Measurements from ENCODE around the gene TAF12. TPM values are rescaled to one million over a fixed set of nuclear protein-coding genes. Genes with fewer than 3 reads are reported as not detected.
A peak's percentile ranks its signal among the peaks of the same experiment; 100 is the strongest.

TAF12 gene
- total and polyA plus RNA-seq, 10 of the 15 experiments (the other 5 are each of a cell fraction or from before 2014, with no cell fraction given) = 18.3 to 43.3 (median 28.6) TPM

DNA sequence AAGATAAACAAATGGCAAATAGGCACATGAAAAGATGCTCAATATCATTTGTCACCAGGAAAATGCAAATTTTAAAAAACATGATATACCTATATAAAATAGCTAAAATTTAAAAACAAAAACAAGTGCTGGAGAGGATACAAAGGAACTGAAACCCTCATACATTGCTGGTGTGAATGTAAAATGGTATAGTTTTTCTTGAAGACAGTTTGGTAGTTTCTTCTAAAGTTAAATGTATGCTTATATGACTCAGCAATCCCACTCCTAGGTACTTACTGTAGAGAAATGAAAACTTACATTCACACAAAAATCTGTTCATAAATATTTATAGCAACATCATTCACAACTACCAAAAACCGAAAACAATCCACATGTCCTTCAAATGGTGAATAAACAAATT, 11.2 kb downstream of the TAF12 start (continued):
- TF ChIP-seq SPI1 (IDR thresholded peaks at IDR 0.05; ENCODE audit: borderline replicate concordance, insufficient read depth, low read depth, low read length) (peak; percentile 76), POLR2A (IDR thresholded peaks at IDR 0.05; ENCODE audit: low read depth, low read length) (no peak), RAD21 (IDR thresholded peaks at IDR 0.05; ENCODE audit: insufficient read depth, low read depth, low read length) (no peak), RUNX3 (IDR thresholded peaks at IDR 0.05; ENCODE audit: low read length) (0 out of 2 replicates have a peak, but pooled peaks have one; percentile 12), POLR2AphosphoS5 (IDR thresholded peaks at IDR 0.05; ENCODE audit: low read length) (no peak), TCF12 (IDR thresholded peaks at IDR 0.05; ENCODE audit: low read depth, low read length) (no peak), BRCA1 (IDR thresholded peaks at IDR 0.05; ENCODE audit: low read depth, low read length) (no peak), SP1 (IDR thresholded peaks at IDR 0.05; ENCODE audit: low read depth, low read length) (no peak), ZNF384 (IDR thresholded peaks at IDR 0.05; ENCODE audit: borderline replicate concordance, low read depth, low read length) (no peak), GATAD2B (conservative IDR thresholded peaks at IDR 0.05; ENCODE audit: low read depth) (no peak), TCF3 (IDR thresholded peaks at IDR 0.05; ENCODE audit: borderline replicate concordance, insufficient read depth, low read depth, low read length) (no peak), NR2F1 (conservative IDR thresholded peaks at IDR 0.05) (no peak), BACH1 (IDR thresholded peaks at IDR 0.05; ENCODE audit: borderline replicate concordance) (peak; percentile 78; the same call in 1 of the 2 replicates), ZBED1 (IDR thresholded peaks at IDR 0.05; ENCODE audit: borderline replicate concordance) (no peak), ATF7 (IDR thresholded peaks at IDR 0.05; ENCODE audit: low read depth) (peak; percentile 40; the same call in 1 of the 2 replicates), SRF (IDR thresholded peaks at IDR 0.05; ENCODE audit: low read depth in 2 of 2, low read length in 2 of 2) (no peak), EP300 (IDR thresholded peaks at IDR 0.05; ENCODE audit: borderline replicate concordance in 1 of 2, control insufficient read depth in 1 of 2, low read depth in 2 of 2, low read length in 2 of 2) (peak in 1 of 2 experiments; percentile 47; a peak in 2 of 4 replicates), ASH2L (IDR thresholded peaks at IDR 0.05; ENCODE audit: borderline replicate concordance, low read depth) (no peak), NFIC (IDR thresholded peaks at IDR 0.05; ENCODE audit: low read depth, low read length) (no peak), CREB1 (IDR thresholded peaks at IDR 0.05; ENCODE audit: low read depth) (no peak), SIX5 (IDR thresholded peaks at IDR 0.05; ENCODE audit: low read depth, low read length, severe bottlenecking) (no peak), KDM1A (IDR thresholded peaks at IDR 0.05; ENCODE audit: borderline replicate concordance) (no peak), NBN (IDR thresholded peaks at IDR 0.05) (no peak), NR2C2 (IDR thresholded peaks at IDR 0.05; ENCODE audit: borderline replicate concordance, control insufficient read depth, insufficient read length, low read depth) (no peak), PAX5 (IDR thresholded peaks at IDR 0.05; ENCODE audit: borderline replicate concordance, low read depth, low read length) (no peak), BHLHE40 (IDR thresholded peaks at IDR 0.05; ENCODE audit: borderline replicate concordance in 1 of 2, low read depth in 2 of 2, low read length in 1 of 2) (no peak)
- TF ChIP-seq, protein P1, sequence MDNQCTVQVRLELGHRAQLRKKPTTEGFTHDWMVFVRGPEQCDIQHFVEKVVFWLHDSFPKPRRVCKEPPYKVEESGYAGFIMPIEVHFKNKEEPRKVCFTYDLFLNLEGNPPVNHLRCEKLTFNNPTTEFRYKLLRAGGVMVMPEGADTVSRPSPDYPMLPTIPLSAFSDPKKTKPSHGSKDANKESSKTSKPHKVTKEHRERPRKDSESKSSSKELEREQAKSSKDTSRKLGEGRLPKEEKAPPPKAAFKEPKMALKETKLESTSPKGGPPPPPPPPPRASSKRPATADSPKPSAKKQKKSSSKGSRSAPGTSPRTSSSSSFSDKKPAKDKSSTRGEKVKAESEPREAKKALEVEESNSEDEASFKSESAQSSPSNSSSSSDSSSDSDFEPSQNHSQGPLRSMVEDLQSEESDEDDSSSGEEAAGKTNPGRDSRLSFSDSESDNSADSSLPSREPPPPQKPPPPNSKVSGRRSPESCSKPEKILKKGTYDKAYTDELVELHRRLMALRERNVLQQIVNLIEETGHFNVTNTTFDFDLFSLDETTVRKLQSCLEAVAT (IDR thresholded peaks at IDR 0.05) = no peak
- TF ChIP-seq, protein P2, sequence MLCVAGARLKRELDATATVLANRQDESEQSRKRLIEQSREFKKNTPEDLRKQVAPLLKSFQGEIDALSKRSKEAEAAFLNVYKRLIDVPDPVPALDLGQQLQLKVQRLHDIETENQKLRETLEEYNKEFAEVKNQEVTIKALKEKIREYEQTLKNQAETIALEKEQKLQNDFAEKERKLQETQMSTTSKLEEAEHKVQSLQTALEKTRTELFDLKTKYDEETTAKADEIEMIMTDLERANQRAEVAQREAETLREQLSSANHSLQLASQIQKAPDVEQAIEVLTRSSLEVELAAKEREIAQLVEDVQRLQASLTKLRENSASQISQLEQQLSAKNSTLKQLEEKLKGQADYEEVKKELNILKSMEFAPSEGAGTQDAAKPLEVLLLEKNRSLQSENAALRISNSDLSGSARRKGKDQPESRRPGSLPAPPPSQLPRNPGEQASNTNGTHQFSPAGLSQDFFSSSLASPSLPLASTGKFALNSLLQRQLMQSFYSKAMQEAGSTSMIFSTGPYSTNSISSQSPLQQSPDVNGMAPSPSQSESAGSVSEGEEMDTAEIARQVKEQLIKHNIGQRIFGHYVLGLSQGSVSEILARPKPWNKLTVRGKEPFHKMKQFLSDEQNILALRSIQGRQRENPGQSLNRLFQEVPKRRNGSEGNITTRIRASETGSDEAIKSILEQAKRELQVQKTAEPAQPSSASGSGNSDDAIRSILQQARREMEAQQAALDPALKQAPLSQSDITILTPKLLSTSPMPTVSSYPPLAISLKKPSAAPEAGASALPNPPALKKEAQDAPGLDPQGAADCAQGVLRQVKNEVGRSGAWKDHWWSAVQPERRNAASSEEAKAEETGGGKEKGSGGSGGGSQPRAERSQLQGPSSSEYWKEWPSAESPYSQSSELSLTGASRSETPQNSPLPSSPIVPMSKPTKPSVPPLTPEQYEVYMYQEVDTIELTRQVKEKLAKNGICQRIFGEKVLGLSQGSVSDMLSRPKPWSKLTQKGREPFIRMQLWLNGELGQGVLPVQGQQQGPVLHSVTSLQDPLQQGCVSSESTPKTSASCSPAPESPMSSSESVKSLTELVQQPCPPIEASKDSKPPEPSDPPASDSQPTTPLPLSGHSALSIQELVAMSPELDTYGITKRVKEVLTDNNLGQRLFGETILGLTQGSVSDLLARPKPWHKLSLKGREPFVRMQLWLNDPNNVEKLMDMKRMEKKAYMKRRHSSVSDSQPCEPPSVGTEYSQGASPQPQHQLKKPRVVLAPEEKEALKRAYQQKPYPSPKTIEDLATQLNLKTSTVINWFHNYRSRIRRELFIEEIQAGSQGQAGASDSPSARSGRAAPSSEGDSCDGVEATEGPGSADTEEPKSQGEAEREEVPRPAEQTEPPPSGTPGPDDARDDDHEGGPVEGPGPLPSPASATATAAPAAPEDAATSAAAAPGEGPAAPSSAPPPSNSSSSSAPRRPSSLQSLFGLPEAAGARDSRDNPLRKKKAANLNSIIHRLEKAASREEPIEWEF (IDR thresholded peaks at IDR 0.05; ENCODE audit: insufficient replicate concordance, low read depth, low read length) = no peak

All from GM12878 (cell line).